ENCODE data around the gene EIF4A3. TPM values are rescaled to one million over a fixed set of nuclear protein-coding genes. Genes with fewer than 3 reads are reported as not detected.

The EIF4A3 gene
- total and polyA plus RNA-seq, 5 donors = 30.5 to 42.2 (median 38.1) TPM

Small RNA genes within 50 kb of the gene (microRNA-seq; reads per million reads assigned to microRNA genes)
- 0 reads per million in 2 donors for gene MIR1268B

Other genes starting within 250 kb of the EIF4A3 start
- gene TBC1D16, start 111.3 kb downstream of the EIF4A3 start, total RNA-seq = 10 to 100 TPM; 18.5 to 27.8 (median 22.1) TPM
- 9.9 TPM for gene TBC1D16, start 111.3 kb downstream of the EIF4A3 start, polyA plus RNA-seq
- 1 to 10 TPM; 6.9 to 10.0 (median 7.9) TPM for gene CCDC40, start 110.5 kb downstream of the EIF4A3 start, total RNA-seq
- gene CCDC40, start 110.5 kb downstream of the EIF4A3 start, polyA plus RNA-seq = 4.9 TPM
- 10 to 100 TPM; 36.3 to 51.3 (median 45.2) TPM for gene GAA, start 45.5 kb downstream of the EIF4A3 start, total RNA-seq
- 37.5 TPM for gene GAA, start 45.5 kb downstream of the EIF4A3 start, polyA plus RNA-seq
- gene CARD14, start 22.9 kb upstream of the EIF4A3 start, total RNA-seq = under 1 TPM in 2 of 4 donors, not detected in 2; 0.14 to 0.20 TPM
- 0.05 TPM for gene CARD14, start 22.9 kb upstream of the EIF4A3 start, polyA plus RNA-seq
- 10 to 100 TPM; 16.6 to 23.4 (median 19.9) TPM for gene SGSH, start 73.2 kb upstream of the EIF4A3 start, total RNA-seq
- 13.0 TPM for gene SGSH, start 73.2 kb upstream of the EIF4A3 start, polyA plus RNA-seq
- gene SLC26A11, start 73.3 kb upstream of the EIF4A3 start, total RNA-seq = 1 to 10 TPM; 5.3 to 7.8 (median 6.8) TPM
- gene SLC26A11, start 73.3 kb upstream of the EIF4A3 start, polyA plus RNA-seq = 4.4 TPM
- 10 to 100 TPM; 36.3 to 49.7 (median 43.9) TPM for gene RNF213, start 113.7 kb upstream of the EIF4A3 start, total RNA-seq
- gene RNF213, start 113.7 kb upstream of the EIF4A3 start, polyA plus RNA-seq = 28.7 TPM